Stimulated activated naive CD8-positive, alpha-beta T cell treated with anti-CD3 and anti-CD28 coated beads, Interleukin-15, Interleukin-2, amounts not matched to agents 100 U/mL and 50 U/mL, for 24 hours (primary cell): ENCODE measurements around the gene LRRTM4.
"Not testable (repeated sequence)": the region's sequence is repeated elsewhere in the genome, so short reads cannot be mapped to it uniquely, and the experiment has no call there.

Experiments
- ATAC-seq: fragments of 150-1000 bp; cut with Tn5 transposase; one replicate; pipeline ENCODE4 v1.10.0; 2021
- DNase-seq: peaks from one replicate; pipeline ENCODE4 v3.0.0; 2021

The LRRTM4 gene

GRCh38 chr2:76862901-76863300 is 659.3 kb downstream of the LRRTM4 start:
- DNase-seq (no peak), ATAC-seq (no peak)

- no peak for ATAC-seq
- no peak for DNase-seq
Observed at GRCh38 chr2:76861708-76862107, 660.5 kb downstream of the LRRTM4 start.

DNA sequence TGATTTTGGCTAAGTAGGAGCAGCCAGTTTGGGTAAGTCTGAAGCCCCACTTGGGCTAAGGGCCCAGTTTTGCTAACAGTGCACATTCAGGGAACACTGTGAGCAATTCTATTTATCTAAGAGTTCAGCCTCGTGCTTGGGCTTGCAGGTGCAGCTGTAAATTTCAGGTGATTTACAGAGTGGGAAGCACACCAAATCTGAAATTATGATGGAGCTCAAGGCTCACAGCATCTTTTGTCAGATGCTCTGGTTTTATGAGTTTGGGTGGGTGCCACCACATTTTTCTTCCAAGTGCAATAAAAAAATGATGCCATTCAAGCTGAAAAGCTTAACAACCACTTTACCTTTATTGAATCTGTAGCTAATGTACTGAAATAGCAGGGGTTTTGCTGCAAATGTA is 671.2 kb downstream of the LRRTM4 start:
- ATAC-seq, result no peak
- no peak for DNase-seq

DNA sequence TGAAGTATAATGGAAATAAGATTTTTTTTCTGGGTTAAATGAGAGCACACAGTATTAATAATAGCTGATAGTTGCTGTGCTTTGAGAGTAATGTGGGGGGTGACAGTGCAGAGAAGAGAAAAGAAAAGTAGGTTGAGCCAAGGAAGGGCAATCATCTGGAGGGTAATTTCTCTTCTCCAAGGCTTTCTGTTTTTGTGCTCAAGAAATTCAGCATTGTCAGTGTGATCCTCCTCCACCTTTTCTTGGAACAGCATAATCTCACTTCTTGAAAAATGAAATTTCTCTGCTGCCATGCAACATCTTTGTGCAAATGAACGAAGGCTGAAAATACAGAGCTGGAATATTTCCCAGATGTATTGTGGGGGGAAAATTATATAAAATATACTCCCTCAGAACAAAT is 673.1 kb downstream of the LRRTM4 start:
- no peak for ATAC-seq
- DNase-seq, result no peak

DNA sequence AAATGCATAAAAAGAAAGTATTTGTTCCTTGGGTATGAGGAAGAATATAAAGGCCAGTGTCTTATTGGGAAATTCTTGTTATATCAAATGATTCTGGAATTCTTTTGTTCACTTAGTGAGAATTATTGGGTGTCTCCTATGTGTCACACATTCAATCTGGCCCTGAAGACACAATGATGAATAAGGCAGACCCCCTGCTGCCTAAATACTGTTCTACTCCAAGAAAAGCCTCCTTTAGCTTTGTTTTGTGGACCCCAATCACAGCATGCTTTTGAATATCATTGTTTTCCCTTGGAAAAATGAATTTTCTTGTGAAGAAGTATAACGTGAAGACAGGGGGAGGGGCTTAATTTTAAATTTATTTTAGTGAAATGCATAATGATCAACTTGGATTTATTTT is 682.4 kb downstream of the LRRTM4 start:
- ATAC-seq (no peak), DNase-seq (no peak)

DNA sequence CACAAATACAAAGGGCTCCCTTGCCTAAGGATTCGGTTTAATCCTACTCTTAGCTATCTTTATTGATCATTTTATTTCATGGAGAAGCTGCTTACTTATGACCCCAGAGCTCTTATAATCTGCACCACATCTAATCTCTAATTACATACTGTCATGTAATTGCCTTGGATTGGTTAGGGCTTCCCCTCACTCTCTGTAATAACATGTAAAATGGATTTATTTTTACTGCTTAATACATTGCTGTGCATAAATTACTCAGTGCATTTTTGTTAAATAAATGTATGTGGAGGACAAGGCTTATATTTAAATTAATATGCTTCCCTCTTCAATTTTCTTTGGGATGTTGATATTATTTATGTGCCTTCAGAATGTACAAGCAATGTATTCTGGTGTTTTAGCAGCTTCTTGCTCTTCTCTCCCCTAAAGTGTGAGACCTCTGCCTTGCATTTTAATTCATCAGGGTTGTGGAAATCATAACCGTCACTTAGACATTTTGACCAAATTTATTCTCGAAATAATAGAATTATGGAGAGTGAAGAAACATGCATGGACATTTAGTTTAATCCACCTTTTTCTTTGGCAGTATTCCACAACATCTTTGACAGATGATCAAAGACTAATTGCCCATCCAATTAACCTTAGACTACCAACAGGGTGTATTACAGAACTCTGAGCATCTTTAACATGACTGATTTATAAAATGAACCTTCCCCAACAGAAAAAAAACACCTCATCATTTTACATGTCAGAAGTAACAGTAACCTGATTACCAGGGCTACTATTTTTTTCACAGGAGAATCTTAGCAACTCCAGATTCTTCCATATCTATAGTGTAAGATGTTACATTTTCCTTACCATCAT is 692.6 kb downstream of the LRRTM4 start:
- no peak for DNase-seq
- ATAC-seq, result no peak

- ATAC-seq (no peak), DNase-seq (no peak)
Observed at GRCh38 chr2:76826691-76827090, 695.5 kb downstream of the LRRTM4 start.

DNA sequence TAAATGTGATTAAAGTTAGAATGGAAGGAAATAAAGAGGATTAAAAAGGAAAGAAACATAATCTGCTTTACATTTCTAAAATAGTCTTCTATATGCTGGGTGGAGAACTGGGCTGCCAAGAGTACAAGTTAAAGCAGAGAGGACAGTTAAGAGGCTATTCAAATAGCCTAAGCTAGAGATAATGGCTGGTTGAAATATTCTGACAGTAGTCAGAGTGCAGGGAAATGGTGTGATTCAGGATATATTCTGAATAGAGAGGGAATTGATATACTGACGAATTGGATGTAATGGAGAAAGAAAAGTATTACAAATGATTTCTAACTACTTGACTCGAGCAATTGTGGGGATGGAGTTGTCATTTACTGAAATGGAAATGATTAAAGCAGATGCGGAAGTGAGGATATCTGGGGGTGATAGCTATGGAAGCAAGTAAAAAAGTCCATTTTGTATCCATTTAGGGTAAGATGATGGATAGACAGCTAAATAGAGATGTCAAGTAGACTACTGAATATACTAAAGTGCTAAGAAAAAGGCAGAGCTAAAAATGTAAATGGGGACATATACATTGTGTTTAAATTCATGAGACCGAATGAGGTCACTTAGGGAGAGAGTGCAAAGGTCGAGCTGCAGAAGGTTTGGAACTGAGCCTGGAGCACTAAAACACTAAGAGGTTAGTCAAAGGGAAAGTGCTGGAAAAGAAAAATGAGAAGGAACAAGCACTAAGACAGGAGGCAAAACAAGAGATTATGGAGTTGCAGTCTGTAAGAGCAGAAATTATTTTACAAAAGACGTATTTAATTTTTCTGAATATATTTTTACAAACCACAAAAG is 696.8 kb downstream of the LRRTM4 start:
- no peak for DNase-seq
- no peak for ATAC-seq

GRCh38 chr2:76821731-76822130 is 700.4 kb downstream of the LRRTM4 start:
- DNase-seq, result no peak
- no peak for ATAC-seq

DNA sequence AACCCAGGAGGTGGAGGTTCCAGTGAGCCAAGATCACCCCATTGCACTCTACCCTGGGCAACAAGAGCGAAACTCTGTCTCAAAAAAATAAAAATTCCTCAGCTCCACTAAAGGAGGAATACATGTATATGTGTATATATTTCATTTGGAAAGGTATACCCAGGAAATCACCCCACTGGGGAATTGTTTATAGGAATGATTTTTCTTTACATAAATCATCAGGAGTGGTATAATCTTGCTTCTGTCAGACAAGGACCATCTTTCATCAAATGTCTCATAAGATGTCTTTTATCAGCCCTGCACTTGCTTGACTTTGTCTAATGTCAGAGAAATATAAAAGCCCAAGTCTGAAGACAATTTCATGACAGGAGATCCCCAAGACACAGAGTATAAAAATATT is 709.1 kb downstream of the LRRTM4 start:
- ATAC-seq (no peak), DNase-seq (no peak)

DNA sequence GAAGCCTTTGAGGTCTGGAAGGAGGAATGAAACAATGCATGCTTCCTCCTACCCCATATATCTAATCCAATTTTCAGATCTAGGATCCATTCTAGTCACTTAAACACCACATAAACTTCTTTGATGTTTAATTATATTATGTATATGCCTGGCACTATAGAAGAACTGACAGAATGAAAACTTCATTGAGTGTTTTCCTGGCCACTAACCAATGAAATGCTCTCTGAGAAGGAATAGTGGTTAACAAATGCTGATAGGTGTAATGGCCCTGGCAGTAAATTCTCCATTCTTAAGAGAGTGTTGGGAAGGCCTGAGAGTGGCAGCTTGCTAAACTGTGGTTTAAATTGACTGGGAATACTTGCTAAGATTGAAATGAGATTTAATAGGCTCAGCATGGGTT is 710.0 kb downstream of the LRRTM4 start:
- DNase-seq (no peak), ATAC-seq (no peak)

DNA sequence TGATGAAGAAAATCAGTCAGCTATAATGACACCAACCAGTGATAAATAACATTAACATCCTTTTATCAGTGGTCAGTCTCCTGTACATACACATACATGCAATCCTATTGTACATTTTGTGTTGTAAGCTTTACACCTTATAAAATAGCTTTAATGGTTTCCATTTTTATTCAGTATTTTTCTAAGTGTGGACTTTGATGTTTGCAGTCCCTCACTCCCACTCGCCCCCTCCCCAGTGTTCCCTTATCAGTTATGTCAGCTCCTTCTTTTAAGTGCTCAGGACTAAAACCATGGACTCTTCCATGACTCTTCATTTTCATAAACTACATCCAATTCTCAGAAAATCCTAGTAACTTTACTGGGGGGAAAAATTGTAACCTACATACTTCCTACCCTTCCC is 713.0 kb downstream of the LRRTM4 start:
- ATAC-seq (no peak), DNase-seq (no peak)

DNA sequence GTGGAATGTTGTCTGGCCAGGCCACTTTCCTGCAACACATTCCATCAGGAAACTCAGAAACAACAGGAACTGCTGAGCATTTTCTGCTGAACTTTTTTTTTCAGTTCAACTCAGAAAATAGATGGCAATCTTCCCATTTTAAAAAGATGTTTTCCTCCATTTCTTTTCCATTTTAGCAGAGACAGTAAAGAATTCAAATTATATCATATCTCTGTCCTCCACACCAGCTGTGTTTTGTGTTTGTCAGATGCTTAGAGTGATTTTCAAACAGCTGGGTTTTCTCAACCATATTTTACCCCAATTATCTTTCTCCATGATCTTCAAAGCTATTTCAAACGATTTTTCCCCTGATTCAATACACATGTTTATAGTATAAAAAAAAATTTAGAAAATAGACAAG is 713.4 kb downstream of the LRRTM4 start:
- no peak for ATAC-seq
- DNase-seq, result no peak

DNA sequence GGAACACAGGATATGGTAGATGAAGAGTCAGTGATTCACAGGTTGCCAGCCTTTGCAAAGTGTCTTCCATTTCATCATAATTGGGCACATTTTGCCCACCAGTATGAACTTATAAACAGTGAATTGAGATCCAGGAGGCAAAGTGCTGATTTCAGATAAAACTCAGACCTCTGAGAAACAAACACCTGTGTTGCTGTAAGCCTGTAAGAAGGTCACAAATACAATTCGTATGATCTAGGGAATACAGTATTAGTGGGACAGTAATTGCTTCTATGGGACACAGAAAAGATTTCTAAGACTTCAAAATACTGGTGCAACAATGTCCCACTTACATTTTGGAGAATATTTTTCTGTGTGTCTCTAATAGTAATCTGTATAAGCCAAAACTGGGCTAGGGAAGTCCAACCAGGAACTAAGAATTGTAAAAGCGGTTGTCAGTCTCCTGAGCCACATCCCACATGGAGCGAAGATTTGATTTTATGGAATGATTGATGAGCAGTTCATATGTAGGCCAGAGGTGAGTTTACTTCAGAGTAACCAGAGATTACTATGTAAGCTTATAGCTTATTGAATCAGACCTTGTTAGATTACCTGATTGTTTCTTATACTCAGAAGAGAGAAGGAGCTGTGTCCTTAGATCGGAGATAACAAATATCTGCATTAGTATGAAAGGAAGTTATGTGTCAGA is 728.4 kb downstream of the LRRTM4 start:
- ATAC-seq (no peak), DNase-seq (no peak)

DNA sequence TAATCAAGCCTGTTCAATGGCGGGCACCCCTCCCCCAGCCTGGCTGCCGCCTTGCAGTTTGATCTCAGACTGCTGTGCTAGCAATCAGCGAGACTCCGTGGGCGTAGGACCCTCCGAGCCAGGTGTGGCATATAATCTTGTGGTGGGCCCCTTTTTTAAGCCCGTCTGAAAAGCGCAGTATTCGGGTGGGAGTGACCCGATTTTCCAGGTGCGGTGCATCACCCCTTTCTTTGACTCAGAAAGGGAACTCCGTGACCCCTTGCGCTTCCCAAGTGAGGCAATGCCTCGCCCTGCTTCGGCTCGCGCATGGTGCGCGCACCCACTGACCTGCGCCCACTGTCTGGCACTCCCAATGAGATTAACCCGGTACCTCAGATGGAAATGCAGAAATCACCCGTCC is 740.9 kb downstream of the LRRTM4 start:
- not testable (repeated sequence) for ATAC-seq, DNase-seq

DNA sequence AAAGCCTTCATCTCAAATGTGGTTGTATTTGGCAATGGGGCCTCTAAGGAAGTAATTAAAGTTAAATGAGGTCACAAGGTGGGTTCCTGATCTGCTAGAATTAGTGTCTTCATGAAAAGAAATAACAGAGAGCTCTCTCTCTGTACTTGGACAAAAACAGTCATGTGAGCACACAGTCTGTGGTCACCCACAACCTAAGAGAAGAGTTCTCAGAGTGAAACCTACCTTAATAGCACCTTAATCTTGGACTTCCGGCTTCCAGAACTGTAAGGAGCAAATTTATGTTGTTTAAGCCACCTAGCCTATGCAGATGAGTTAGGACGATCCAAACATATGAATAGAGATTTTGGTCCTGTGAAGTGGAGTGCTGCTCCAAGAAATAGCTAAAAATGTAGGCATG is 758.9 kb downstream of the LRRTM4 start:
- ATAC-seq (no peak), DNase-seq (no peak)

DNA sequence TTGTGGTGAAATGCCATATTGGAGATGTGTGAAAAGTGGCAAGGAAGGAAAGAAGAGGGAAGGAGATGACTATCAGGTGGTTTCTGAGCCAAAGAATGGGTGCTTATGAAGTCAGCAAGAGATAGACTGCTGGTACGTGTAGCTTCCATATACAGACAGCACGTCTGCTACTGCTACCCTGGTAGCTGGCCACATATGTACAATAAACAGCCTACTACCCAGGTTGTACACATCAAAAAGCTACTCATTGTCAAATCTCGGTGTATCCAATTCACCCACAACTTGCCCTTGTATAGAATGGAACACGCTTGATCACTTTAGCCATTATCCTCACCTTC is 761.8 kb downstream of the LRRTM4 start:
- no peak for DNase-seq
- no peak for ATAC-seq

DNA sequence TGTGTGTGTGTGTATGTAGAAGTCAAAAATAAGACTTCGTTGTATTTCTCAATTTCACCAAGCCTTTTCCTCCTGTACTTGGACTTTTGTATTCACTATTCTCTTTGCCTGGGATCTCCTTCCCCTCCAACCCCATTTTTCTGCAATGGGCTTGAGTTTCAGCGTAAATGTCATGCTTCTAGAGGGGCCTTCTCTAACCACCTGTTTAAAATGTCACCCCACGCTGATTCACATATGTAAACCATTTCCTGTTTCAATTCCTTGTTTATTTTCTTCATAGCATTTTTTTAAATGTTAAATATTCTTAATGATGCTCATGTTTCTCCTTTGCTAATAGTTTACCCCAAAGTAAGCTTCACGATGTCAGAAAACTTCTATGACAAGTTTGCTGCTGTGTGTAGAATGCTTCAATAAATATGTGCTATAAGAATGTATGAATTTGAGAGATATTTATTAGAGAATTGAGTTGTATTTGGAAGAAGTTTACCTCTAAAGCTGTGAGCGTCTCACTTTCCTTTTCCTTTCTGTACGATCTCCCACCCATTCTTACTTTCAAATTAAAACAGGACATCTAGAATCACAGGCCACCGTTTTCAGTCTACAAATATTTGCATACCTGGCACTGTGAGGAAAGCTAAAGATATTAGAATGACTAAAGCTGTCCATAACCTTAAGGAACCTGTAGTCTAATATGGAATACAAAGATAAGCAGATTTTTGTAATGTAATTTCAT is 762.4 kb downstream of the LRRTM4 start:
- ATAC-seq, result no peak
- no peak for DNase-seq

DNA sequence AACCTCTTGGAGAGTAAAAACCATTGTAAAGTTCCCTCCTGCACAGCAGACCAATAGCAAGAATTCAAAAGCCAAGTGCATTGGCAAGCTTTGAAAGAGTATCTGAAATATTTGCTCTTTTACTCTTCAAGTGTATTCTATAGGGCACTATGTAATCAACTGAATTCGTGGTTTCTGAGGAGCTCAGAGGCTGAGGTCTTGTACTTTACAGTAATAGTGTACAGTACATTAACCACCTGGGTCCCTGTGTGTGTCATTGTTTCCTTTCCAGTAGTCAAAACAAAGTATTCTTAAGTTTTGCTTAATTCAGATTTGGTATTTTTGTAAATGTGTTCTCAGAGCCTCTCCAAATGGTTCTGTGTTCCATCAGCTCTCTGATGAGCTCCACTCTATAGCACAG is 769.7 kb downstream of the LRRTM4 start:
- no peak for DNase-seq
- no peak for ATAC-seq

GRCh38 chr2:76749858-76750257 is 772.3 kb downstream of the LRRTM4 start:
- ATAC-seq (no peak), DNase-seq (no peak)

GRCh38 chr2:76748581-76749296 is 773.4 kb downstream of the LRRTM4 start:
- DNase-seq, result no peak

GRCh38 chr2:76745605-76746004 is 776.6 kb downstream of the LRRTM4 start:
- DNase-seq (no peak), ATAC-seq (no peak)

More at GRCh38 chr2:76748581-76749296, 773.4 kb downstream of the LRRTM4 start:
- no peak for ATAC-seq
